Suprapubic skin (tissue), 4 donors: ENCODE results near the gene STK24. TPM values are rescaled to one million over a fixed set of nuclear protein-coding genes. Genes with fewer than 3 reads are reported as not detected.

Experiments used
- DNase-seq, 2 donors: peaks; one replicate each; pipeline ENCODE4 v3.0.0-alpha.2; 2019; ENCODE audit warnings: low spot score in 2 of 2
- H3K27ac ChIP-seq: fragments of 200-600 bp; sonication (generic); one replicate; pipeline ENCODE4 v1.5.1; 2019
- H3K27me3 ChIP-seq: fragments of 200-600 bp; sonication (generic); one replicate; pipeline ENCODE4 v1.5.1; 2019
- H3K36me3 ChIP-seq: fragments of 200-600 bp; sonication (generic); one replicate; pipeline ENCODE4 v1.5.1; 2019
- H3K4me1 ChIP-seq: fragments of 200-600 bp; sonication (generic); one replicate; pipeline ENCODE4 v1.5.1; 2019
- H3K4me3 ChIP-seq: fragments of 200-600 bp; sonication (generic); one replicate; pipeline ENCODE4 v1.5.1; 2019; ENCODE audit warnings: mild to moderate bottlenecking
- H3K9me3 ChIP-seq: fragments of 200-600 bp; sonication (generic); one replicate; pipeline ENCODE4 v1.5.1; 2019
- CTCF ChIP-seq, 2 donors: fragments of 200-600 bp in 1 of 2; fragments of 450-650 bp in 1 of 2; sonication (generic) in 1 of 2; IDR thresholded peaks; one replicate each; pipeline ENCODE4 v1.5.1; 2016 to 2019; ENCODE audit warnings: antibody characterized with exemption in 2 of 2, mild to moderate bottlenecking in 1 of 2, moderate library complexity in 1 of 2
- EP300 ChIP-seq: sonication (generic); formaldehyde crosslinking; IDR thresholded peaks from one replicate; pipeline ENCODE4 v1.6.1; 2017; ENCODE audit warnings: antibody characterized with exemption
- POLR2A ChIP-seq, 2 donors: fragments of 450-650 bp; IDR thresholded peaks; one replicate each; pipeline ENCODE4 v1.6.1; 2017; ENCODE audit warnings: antibody characterized with exemption in 2 of 2, mild to moderate bottlenecking in 2 of 2, moderate library complexity in 2 of 2
- POLR2AphosphoS5 ChIP-seq, 3 donors: sonication (generic); formaldehyde crosslinking; IDR thresholded peaks; one replicate each; pipeline ENCODE4 v1.6.1; 2017; ENCODE audit warnings: antibody characterized with exemption in 3 of 3
- WGBS: methylation state at CpG from one replicate; pipeline ENCODE4 v1.1.5; 2018; 5-methylcytosine and 5-hydroxymethylcytosine counted together
- total RNA-seq, 4 donors: library from RNA; depleted of rRNA; stranded (reverse); fragments of >200 nt; gene quantifications; one replicate each; pipeline ENCODE4 v1.1.0, GENCODE V29; 2016

Gene STK24
- total RNA-seq, 4 donors from 2014 or later: 132 to 200 (median 176) TPM

GRCh38 chr13:98581381-98581780 lies 4.5 kb upstream of the STK24 start:
- H3K27ac ChIP-seq: peak overlapping the region; percentile 54
- H3K4me3 ChIP-seq: no peak overlapping the region
- peaks cover 60% of the 10 kb centered on the region for H3K4me1 ChIP-seq
- TF ChIP-seq POLR2A (IDR thresholded peaks at IDR 0.05) (no peak), CTCF (IDR thresholded peaks at IDR 0.05) (no peak), EP300 (no peak)
- WGBS: 92% methylated on average over 2 of the region's 2 CpGs
- no peaks in the 10 kb centered on the region for H3K9me3 ChIP-seq
- no peaks in the 10 kb centered on the region for H3K27me3 ChIP-seq
- no peak for DNase-seq
- no peaks in the 10 kb centered on the region for H3K36me3 ChIP-seq

GRCh38 chr13:98580420-98580819 lies 3.5 kb upstream of the STK24 start:
- TF ChIP-seq EP300: no peak
- no peak for TF ChIP-seq POLR2AphosphoS5 (IDR thresholded peaks at IDR 0.05)
- no peak for TF ChIP-seq POLR2A (IDR thresholded peaks at IDR 0.05)
- no peak for TF ChIP-seq CTCF (IDR thresholded peaks at IDR 0.05)
- DNase-seq: no peak
- Histone ChIP-seq H3K4me3 (no peak overlapping the region), H3K9me3 (no peaks in the 10 kb centered on the region), H3K4me1 (peaks cover 58% of the 10 kb centered on the region), H3K27me3 (no peaks in the 10 kb centered on the region), H3K36me3 (no peaks in the 10 kb centered on the region), H3K27ac (no peak overlapping the region)
- 90% methylated on average over 2 of the region's 2 CpGs for WGBS

- TF ChIP-seq EP300: no peak
- no peak for TF ChIP-seq POLR2AphosphoS5 (IDR thresholded peaks at IDR 0.05)
- peak overlapping the region; percentile 97 for H3K4me3 ChIP-seq
- H3K36me3 ChIP-seq: no peaks in the 10 kb centered on the region
- peaks cover 60% of the 10 kb centered on the region for H3K4me1 ChIP-seq
- DNase-seq: no peak
- H3K9me3 ChIP-seq: no peaks in the 10 kb centered on the region
- H3K27me3 ChIP-seq: no peaks in the 10 kb centered on the region
- 28% methylated on average over 12 of the region's 13 CpGs for WGBS
- peak overlapping the region; percentile 100 for H3K27ac ChIP-seq
Observed at GRCh38 chr13:98577836-98578285, 954 bp upstream of the STK24 start.

- H3K27ac ChIP-seq: peak overlapping the region; percentile 100
- no peaks in the 10 kb centered on the region for H3K36me3 ChIP-seq
- peaks cover 60% of the 10 kb centered on the region for H3K4me1 ChIP-seq
- peak overlapping the region; percentile 97 for H3K4me3 ChIP-seq
- 1% methylated on average over 20 of the region's 98 CpGs for WGBS
- no peaks in the 10 kb centered on the region for H3K9me3 ChIP-seq
- TF ChIP-seq CTCF (IDR thresholded peaks at IDR 0.05) (no peak), POLR2AphosphoS5 (IDR thresholded peaks at IDR 0.05) (peak in 1 of 3 donors; percentile 58), EP300 (no peak), POLR2A (IDR thresholded peaks at IDR 0.05) (no peak)
- no peaks in the 10 kb centered on the region for H3K27me3 ChIP-seq
- peak; percentile 76 to 87 for DNase-seq
Observed at GRCh38 chr13:98576200-98576945, 534 bp downstream of the STK24 start.

- Histone ChIP-seq H3K36me3 (no peaks in the 10 kb centered on the region), H3K9me3 (no peaks in the 10 kb centered on the region), H3K27me3 (no peaks in the 10 kb centered on the region), H3K4me3 (peak overlapping the region; percentile 97), H3K4me1 (peaks cover 63% of the 10 kb centered on the region), H3K27ac (peak overlapping the region; percentile 100)
- TF ChIP-seq POLR2A (IDR thresholded peaks at IDR 0.05): no peak
- no peak for TF ChIP-seq CTCF (IDR thresholded peaks at IDR 0.05)
- TF ChIP-seq EP300: no peak
- no peak for TF ChIP-seq POLR2AphosphoS5 (IDR thresholded peaks at IDR 0.05)
- WGBS: 0% methylated on average over 8 of the region's 15 CpGs
- DNase-seq: no peak
Observed at GRCh38 chr13:98575904-98576199, 1.1 kb downstream of the STK24 start.
